Ovary (tissue), 9 donors: ENCODE measurements around the gene RUNX1. TPM values are rescaled to one million over a fixed set of nuclear protein-coding genes. Genes with fewer than 3 reads are reported as not detected.

Experiments
- DNase-seq, 5 donors: peaks; one replicate each; pipeline ENCODE4 v3.0.0-alpha.2; 2019 to 2020
- H3K27ac ChIP-seq, 2 donors: fragments of 200-600 bp; one replicate each; pipeline versions ENCODE4 v1.5.1 to v1.8.0; 2019 to 2022
- H3K27me3 ChIP-seq: fragments of 200-600 bp; one replicate; pipeline ENCODE4 v1.8.0; 2022
- H3K36me3 ChIP-seq: fragments of 200-600 bp; sonication (generic); one replicate; pipeline ENCODE4 v1.5.1; 2019
- H3K4me1 ChIP-seq: one replicate; pipeline ENCODE4 v1.8.1; 2013; ENCODE audit warnings: mild to moderate bottlenecking, moderate library complexity; ENCODE audit not compliant: insufficient read depth
- H3K4me3 ChIP-seq: fragments of 200-600 bp; sonication (generic); one replicate; pipeline ENCODE4 v1.5.1; 2017
- H3K9me3 ChIP-seq, 2 donors: fragments of 200-600 bp in 1 of 2; sonication (generic) in 1 of 2; one replicate each; pipeline versions ENCODE4 v1.5.1 to v1.8.1; 2013 to 2019; ENCODE audit warnings: mild to moderate bottlenecking in 1 of 2, moderate library complexity in 1 of 2
- EP300 ChIP-seq: sonication (generic); formaldehyde crosslinking; IDR thresholded peaks from one replicate; pipeline ENCODE4 v1.6.1; 2017; ENCODE audit warnings: antibody characterized with exemption
- POLR2A ChIP-seq: fragments of 450-650 bp; IDR thresholded peaks from one replicate; pipeline ENCODE4 v1.6.1; 2017; ENCODE audit warnings: antibody characterized with exemption, mild to moderate bottlenecking, moderate library complexity
- WGBS, 3 donors: extraction: QIAGEN DNeasy Blood & Tissue Kit in 1 of 3; methylation state at CpG; one replicate each; pipeline versions ENCODE4 v1.1.5 to v1.1.7; 2013 to 2017; 5-methylcytosine and 5-hydroxymethylcytosine counted together
- intact Hi-C, 4 donors: fragments of 100-400 bp; cut with DNase I; formaldehyde crosslinking; loops; one replicate each; pipeline versions ENCODE4 v1.11.0 to v1.15.1; 2022 to 2023
- polyA plus RNA-seq, 2 donors: library from polyadenylated mRNA; stranded (reverse); fragments of 200-250 nt in 1 of 2; fragments of 350-450 nt in 1 of 2; fragmentation: Illumina TruSeq in 1 of 2; extraction: RNeasy Lipid Tissue Mini Kit (QIAGEN cat#74804) in 1 of 2; gene quantifications; one replicate each; pipeline ENCODE4 v1.2.3, GENCODE V29; 2013 to 2014
- total RNA-seq, 7 donors: library from RNA; depleted of rRNA in 2 of 7; stranded (reverse); fragments of >200 nt in 2 of 7; fragmentation: NEBNext Ultra II Directional in 3 of 7; extraction: Animal tissue kit (Norgen Biotek cat#: 25700) in 3 of 7; gene quantifications; one replicate each; pipeline versions ENCODE4 v1.1.0 to v1.2.4, GENCODE V29; 2016 to 2023
- TF ChIP-seq, protein P1 (sequence below), 3 donors: fragments of 450-650 bp in 2 of 3; fragments of 200-600 bp in 1 of 3; IDR thresholded peaks; one replicate each; pipeline versions ENCODE4 v1.5.1 to v1.8.0; 2016 to 2022; ENCODE audit warnings: antibody characterized with exemption in 3 of 3, mild to moderate bottlenecking in 1 of 3
- donor health status: DM: no; HTN: no; CAD: no; lungs with moderate emphysema.
- donor health status: DM: no; HTN: no; CAD: no.
- donor health status: Bipolar disorder and iron deficiency.
- donor health status: DM: yes; HTN: yes; CAD: no.
- donor health status: DM: no; HTN: no; CAD: no.
- donor health status: DM: yes; HTN: yes; CAD: no.

The RUNX1 gene
- total and polyA plus RNA-seq, 9 donors, result 6.0 to 27.4 (median 17.8) TPM

DNA sequence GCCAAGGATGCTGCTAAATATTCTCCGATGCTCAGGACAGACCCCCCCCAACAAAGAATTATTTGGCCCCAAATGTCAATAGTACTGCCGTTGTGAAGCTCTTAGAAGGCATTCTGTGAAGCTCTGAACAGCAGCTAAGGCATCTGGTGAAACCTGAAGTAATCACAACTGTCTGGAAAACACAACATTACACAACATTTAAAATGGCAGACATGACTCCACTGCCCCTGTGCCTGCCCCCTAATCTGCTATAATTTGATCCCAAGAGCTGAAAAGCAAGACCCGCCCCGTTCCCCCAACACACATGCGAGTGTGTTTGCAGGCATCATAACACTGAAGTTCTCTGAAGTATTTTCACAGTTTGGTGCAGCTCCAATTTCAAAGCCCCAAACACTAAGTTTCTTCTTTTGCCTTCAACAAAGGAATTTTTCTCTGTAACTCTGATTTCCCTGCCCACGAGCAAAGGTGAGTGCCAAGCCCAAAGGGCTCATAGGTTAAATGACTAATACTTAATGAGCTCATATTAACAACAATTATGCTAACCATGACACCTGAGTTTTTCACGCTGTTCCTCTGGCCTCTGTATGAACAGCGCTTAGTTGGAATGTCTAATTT is 251.1 kb downstream of the RUNX1 start:
- WGBS, 3 donors, result 89 to 92% (median 92%) methylated on average over 8 of the region's 8 CpGs

DNA sequence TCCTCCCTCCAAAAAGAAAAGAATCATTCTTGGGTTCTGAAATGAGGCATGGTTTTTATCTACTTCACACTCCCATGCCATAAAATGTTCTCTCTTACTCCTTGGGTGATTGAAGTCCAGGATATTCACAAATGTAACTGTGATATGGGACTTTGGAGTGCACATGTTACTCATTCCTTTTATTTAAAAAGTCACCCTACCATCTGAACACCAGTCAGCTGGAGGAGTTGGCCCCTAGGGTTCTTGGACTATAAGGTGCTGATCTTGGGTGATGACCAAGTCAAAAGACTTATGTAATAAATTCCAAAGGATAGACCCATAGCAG is 251.9 kb downstream of the RUNX1 start:
- DNase-seq, result no peak
- H3K27ac ChIP-seq, result no peak overlapping the region
- intact Hi-C loops, result loop anchor here in 1 of 4 donors (5.0 kb wide), 1 partner anchor 75 kb away; no protein-coding TSS in a partner anchor

More for the DNA sequence above, 251.1 kb downstream of the RUNX1 start:
- no peak for DNase-seq
- no peaks in the 10 kb centered on the region for H3K36me3 ChIP-seq
- no peaks in the 10 kb centered on the region for H3K27me3 ChIP-seq
- no peak for TF ChIP-seq POLR2A
- no peak for TF ChIP-seq EP300
- TF ChIP-seq, protein P1, sequence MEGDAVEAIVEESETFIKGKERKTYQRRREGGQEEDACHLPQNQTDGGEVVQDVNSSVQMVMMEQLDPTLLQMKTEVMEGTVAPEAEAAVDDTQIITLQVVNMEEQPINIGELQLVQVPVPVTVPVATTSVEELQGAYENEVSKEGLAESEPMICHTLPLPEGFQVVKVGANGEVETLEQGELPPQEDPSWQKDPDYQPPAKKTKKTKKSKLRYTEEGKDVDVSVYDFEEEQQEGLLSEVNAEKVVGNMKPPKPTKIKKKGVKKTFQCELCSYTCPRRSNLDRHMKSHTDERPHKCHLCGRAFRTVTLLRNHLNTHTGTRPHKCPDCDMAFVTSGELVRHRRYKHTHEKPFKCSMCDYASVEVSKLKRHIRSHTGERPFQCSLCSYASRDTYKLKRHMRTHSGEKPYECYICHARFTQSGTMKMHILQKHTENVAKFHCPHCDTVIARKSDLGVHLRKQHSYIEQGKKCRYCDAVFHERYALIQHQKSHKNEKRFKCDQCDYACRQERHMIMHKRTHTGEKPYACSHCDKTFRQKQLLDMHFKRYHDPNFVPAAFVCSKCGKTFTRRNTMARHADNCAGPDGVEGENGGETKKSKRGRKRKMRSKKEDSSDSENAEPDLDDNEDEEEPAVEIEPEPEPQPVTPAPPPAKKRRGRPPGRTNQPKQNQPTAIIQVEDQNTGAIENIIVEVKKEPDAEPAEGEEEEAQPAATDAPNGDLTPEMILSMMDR (IDR thresholded peaks at IDR 0.05), result no peak
- H3K4me3 ChIP-seq, result no peak overlapping the region
- intact Hi-C loops, result loop anchor here in 1 of 4 donors (5.0 kb wide), 1 partner anchor 74 kb away; no protein-coding TSS in a partner anchor
- peaks cover 2% of the 10 kb centered on the region for H3K4me1 ChIP-seq
- no peaks in the 10 kb centered on the region for H3K9me3 ChIP-seq
- no peak overlapping the region for H3K27ac ChIP-seq

DNA sequence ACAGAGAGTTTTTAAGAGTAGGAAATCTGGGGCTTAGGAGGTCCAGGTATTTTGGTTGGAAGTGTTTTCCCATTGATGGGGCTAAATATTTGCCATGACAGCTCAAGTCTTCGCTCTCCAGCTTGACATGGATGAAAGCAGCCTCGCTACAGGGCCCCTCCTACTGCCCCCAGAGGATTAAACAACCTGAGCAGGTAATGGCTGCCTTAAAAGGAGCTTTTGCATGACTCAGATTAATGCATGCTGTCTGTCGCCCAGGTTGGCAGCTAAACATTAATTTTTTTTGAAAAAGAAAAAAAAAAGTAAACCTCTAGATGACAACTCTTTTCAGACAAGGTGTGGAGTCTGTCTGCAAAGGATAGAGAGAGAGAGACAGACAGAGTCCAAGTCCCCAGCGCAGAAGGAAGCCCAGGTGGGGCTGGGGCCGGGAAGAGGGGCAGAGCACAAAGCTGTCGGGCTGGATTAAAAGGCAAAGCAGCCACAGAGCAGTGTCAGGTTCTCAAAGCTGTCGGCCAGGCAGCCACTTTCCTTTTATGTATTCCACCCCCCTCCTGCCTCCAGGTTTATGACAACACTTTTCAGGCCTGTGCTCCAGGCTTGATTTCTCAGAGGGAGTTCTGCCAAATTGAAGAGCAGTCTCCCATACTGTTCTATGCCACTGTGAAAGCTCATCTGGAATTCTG is 252.4 kb downstream of the RUNX1 start:
- H3K4me3 ChIP-seq, result no peak overlapping the region
- H3K4me1 ChIP-seq, result peaks cover 2% of the 10 kb centered on the region
- no peaks in the 10 kb centered on the region for H3K27me3 ChIP-seq
- WGBS, 3 donors, result 81 to 91% (median 87%) methylated on average over 7 of the region's 7 CpGs
- H3K27ac ChIP-seq, result no peak overlapping the region
- DNase-seq, result no peak
- no peak for TF ChIP-seq POLR2A
- no peak for TF ChIP-seq EP300
- TF ChIP-seq, protein P1 (IDR thresholded peaks at IDR 0.05), result no peak
- intact Hi-C loops, result loop anchor here in 1 of 4 donors (5.0 kb wide), 1 partner anchor 76 kb away; no protein-coding TSS in a partner anchor
- no peaks in the 10 kb centered on the region for H3K9me3 ChIP-seq
- no peaks in the 10 kb centered on the region for H3K36me3 ChIP-seq

More for the DNA sequence above, 251.9 kb downstream of the RUNX1 start:
- TF ChIP-seq POLR2A (no peak), EP300 (no peak)
- TF ChIP-seq, protein P1 (IDR thresholded peaks at IDR 0.05), result no peak
- Histone ChIP-seq H3K36me3 (no peaks in the 10 kb centered on the region), H3K4me1 (peaks cover 2% of the 10 kb centered on the region), H3K9me3 (no peaks in the 10 kb centered on the region), H3K4me3 (no peak overlapping the region), H3K27me3 (no peaks in the 10 kb centered on the region)

DNA sequence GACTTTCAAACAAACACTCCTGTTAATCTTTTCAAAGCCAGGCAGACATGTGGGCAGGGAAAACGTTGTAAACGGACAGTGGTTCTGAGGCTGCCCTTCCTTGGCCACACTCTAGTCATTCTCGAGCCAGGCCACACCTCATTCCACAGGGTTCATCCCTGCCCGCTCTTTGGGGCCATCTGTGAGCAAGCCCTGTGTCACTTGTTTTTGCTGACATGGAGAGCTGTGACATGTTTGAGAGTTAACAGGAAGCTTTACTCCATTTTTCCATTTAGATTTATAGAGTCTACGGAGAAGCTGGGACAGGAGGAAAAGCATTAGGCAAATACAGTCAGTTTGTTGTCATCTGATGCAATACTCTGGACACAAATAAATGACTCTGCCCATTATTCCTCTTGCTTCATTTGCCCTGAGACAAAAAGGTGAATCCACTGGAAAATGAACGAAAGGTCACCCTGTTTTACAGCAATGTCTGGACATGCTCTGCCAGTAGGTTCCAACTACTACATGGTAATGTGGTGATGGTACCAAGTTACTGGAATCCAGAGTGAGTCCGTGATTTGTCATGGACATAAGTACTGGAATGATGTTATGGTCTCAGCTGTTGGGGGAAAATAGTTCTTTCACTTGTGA is 253.4 kb downstream of the RUNX1 start:
- no peak for TF ChIP-seq EP300
- TF ChIP-seq, protein P1 (IDR thresholded peaks at IDR 0.05), result no peak
- TF ChIP-seq POLR2A, result no peak
- Histone ChIP-seq H3K27me3 (no peaks in the 10 kb centered on the region), H3K4me3 (no peak overlapping the region), H3K9me3 (no peaks in the 10 kb centered on the region), H3K27ac (no peak overlapping the region), H3K36me3 (no peaks in the 10 kb centered on the region), H3K4me1 (peaks cover 2% of the 10 kb centered on the region)
- intact Hi-C loops, result loop anchor here in 1 of 4 donors (5.0 kb wide), 1 partner anchor 77 kb away; no protein-coding TSS in a partner anchor
- no peak for DNase-seq
- WGBS, 3 donors, result 41 to 47% (median 43%) methylated on average over 7 of the region's 7 CpGs
